ENCODE results near the gene WDPCP.

GRCh38 chr2:63425079-63425416 is 163.2 kb downstream of the WDPCP start:
- TF ChIP-seq EP300 (IDR thresholded peaks at IDR 0.05; ENCODE audit: borderline replicate concordance) (no peak), FOXM1 (IDR thresholded peaks at IDR 0.05; ENCODE audit: borderline replicate concordance, low read depth) (no peak), NFIC (IDR thresholded peaks at IDR 0.05) (no peak)

All from Ishikawa (cell line).